ENCODE measurements around the gene NPAS3.

DNA sequence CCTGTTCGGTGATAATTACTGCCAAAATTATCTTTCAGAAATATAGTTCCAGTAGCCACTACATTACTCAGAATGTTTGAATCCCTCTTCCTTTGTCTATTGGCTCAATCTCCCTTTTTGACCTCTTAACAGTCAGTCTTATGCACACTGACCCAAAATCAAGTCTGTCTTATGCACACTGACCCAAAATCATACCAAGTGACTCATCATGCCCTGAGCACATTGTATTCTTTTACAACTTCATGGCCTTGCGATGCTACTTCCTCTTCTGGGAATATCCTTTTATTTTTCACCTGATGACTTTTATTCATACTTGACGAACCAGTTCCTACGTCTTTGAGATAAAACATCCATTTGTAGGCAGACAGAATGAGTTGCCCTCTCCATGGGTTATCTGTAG lies 182.3 kb downstream of the NPAS3 start:
- TF ChIP-seq, protein P1, sequence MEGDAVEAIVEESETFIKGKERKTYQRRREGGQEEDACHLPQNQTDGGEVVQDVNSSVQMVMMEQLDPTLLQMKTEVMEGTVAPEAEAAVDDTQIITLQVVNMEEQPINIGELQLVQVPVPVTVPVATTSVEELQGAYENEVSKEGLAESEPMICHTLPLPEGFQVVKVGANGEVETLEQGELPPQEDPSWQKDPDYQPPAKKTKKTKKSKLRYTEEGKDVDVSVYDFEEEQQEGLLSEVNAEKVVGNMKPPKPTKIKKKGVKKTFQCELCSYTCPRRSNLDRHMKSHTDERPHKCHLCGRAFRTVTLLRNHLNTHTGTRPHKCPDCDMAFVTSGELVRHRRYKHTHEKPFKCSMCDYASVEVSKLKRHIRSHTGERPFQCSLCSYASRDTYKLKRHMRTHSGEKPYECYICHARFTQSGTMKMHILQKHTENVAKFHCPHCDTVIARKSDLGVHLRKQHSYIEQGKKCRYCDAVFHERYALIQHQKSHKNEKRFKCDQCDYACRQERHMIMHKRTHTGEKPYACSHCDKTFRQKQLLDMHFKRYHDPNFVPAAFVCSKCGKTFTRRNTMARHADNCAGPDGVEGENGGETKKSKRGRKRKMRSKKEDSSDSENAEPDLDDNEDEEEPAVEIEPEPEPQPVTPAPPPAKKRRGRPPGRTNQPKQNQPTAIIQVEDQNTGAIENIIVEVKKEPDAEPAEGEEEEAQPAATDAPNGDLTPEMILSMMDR (IDR thresholded peaks at IDR 0.05; ENCODE audit: low read depth, low read length): no peak
- TF ChIP-seq EZH2phosphoT487 (IDR thresholded peaks at IDR 0.05; ENCODE audit: low read depth): no peak

Measured in OCI-LY3 (cell line).